ENCODE data around the gene LRP5.

LRP5 gene

GRCh38 chr11:68309621-68310185, 2.7 kb upstream of the LRP5 start:
- no peak for DNase-seq (ENCODE audit: low read depth in 2 of 2)

GRCh38 chr11:68311160-68312116, 953 bp upstream of the LRP5 start:
- DNase-seq (ENCODE audit: low read depth in 2 of 2), result no peak

GRCh38 chr11:68312780-68313573, 586 bp downstream of the LRP5 start:
- no peak for DNase-seq (ENCODE audit: low read depth in 2 of 2)

- no peak for DNase-seq (ENCODE audit: low read depth in 2 of 2)
Observed at GRCh38 chr11:68313574-68314202, 1.3 kb downstream of the LRP5 start.

- no peak for DNase-seq (ENCODE audit: low read depth in 2 of 2)
Observed at GRCh38 chr11:68314203-68315170, 2.1 kb downstream of the LRP5 start.

GRCh38 chr11:68315171-68315920, 3.0 kb downstream of the LRP5 start:
- no peak for DNase-seq (ENCODE audit: low read depth in 2 of 2)

- no peak for DNase-seq (ENCODE audit: low read depth in 2 of 2)
Observed at GRCh38 chr11:68317147-68317785, 4.9 kb downstream of the LRP5 start.

GRCh38 chr11:68321293-68322051, 9.1 kb downstream of the LRP5 start:
- DNase-seq (ENCODE audit: low read depth in 2 of 2), result no peak

- DNase-seq (ENCODE audit: low read depth in 2 of 2), result no peak
Observed at GRCh38 chr11:68322052-68322430, 9.7 kb downstream of the LRP5 start.

- no peak for DNase-seq (ENCODE audit: low read depth in 2 of 2)
Observed at GRCh38 chr11:68324241-68324640, 11.8 kb downstream of the LRP5 start.

- DNase-seq (ENCODE audit: low read depth in 2 of 2), result no peak
Observed at GRCh38 chr11:68324695-68325094, 12.3 kb downstream of the LRP5 start.

- DNase-seq (ENCODE audit: low read depth in 2 of 2), result no peak
Observed at GRCh38 chr11:68325183-68325906, 13.0 kb downstream of the LRP5 start.

- no peak for DNase-seq (ENCODE audit: low read depth in 2 of 2)
Observed at GRCh38 chr11:68325907-68326220, 13.5 kb downstream of the LRP5 start.

- no peak for DNase-seq (ENCODE audit: low read depth in 2 of 2)
Observed at GRCh38 chr11:68326334-68327215, 14.2 kb downstream of the LRP5 start.

- no peak for DNase-seq (ENCODE audit: low read depth in 2 of 2)
Observed at GRCh38 chr11:68327586-68328370, 15.4 kb downstream of the LRP5 start.

GRCh38 chr11:68328374-68329091, 16.1 kb downstream of the LRP5 start:
- DNase-seq (ENCODE audit: low read depth in 2 of 2), result no peak

Data from stimulated activated CD8-positive, alpha-beta memory T cell treated with anti-CD3 and anti-CD28 coated beads, Interleukin-7, amount 100 ng/mL, for 1 hour (primary cell).